Heart right ventricle (tissue), 16 donors: Measurements from ENCODE around the gene PLXDC2. TPM values are rescaled to one million over a fixed set of nuclear protein-coding genes. Genes with fewer than 3 reads are reported as not detected.
A peak's percentile ranks its signal among the peaks of the same experiment; 100 is the strongest.

Experiments
- ATAC-seq, 8 donors: fragments of 200-7000 bp; cut with Tn5 transposase; one replicate each; pipeline ENCODE4 v1.9.1; 2020; ENCODE audit warnings: mild to moderate bottlenecking in 8 of 8, moderate library complexity in 8 of 8, moderate number of reproducible peaks in 1 of 8
- DNase-seq, 2 donors: peaks; one replicate each; pipeline ENCODE4 v3.0.0-alpha.2; 2020
- H3K27ac ChIP-seq, 10 donors: fragments of 200-600 bp; sonication (generic) in 2 of 10; one replicate each; pipeline versions ENCODE4 v1.5.0 to v1.8.0; 2020 to 2022; ENCODE audit warnings: mild to moderate bottlenecking in 3 of 10
- H3K27me3 ChIP-seq, 7 donors: fragments of 200-600 bp; one replicate each; pipeline ENCODE4 v1.8.0; 2021 to 2022; ENCODE audit warnings: mild to moderate bottlenecking in 2 of 7
- H3K36me3 ChIP-seq, 9 donors: fragments of 200-600 bp; sonication (generic) in 1 of 9; one replicate each; pipeline versions ENCODE4 v1.5.0 to v1.8.0; 2020 to 2022; ENCODE audit warnings: mild to moderate bottlenecking in 2 of 9
- H3K4me1 ChIP-seq, 9 donors: fragments of 200-600 bp; sonication (generic) in 1 of 9; one replicate each; pipeline versions ENCODE4 v1.5.0 to v1.8.0; 2020 to 2022; ENCODE audit warnings: mild to moderate bottlenecking in 4 of 9
- H3K4me3 ChIP-seq, 10 donors: fragments of 200-600 bp; sonication (generic) in 2 of 10; one replicate each; pipeline versions ENCODE4 v1.5.0 to v1.8.0; 2020 to 2022; ENCODE audit warnings: mild to moderate bottlenecking in 7 of 10, moderate library complexity in 2 of 10
- H3K9me3 ChIP-seq, 11 donors: fragments of 200-600 bp in 10 of 11; sonication (generic) in 2 of 11; one replicate each; pipeline versions ENCODE4 v1.5.0 to v1.8.0; 2013 to 2022; ENCODE audit warnings: mild to moderate bottlenecking in 2 of 11, control low read depth in 1 of 11, moderate library complexity in 1 of 11
- WGBS, 2 donors: extraction: QIAGEN DNeasy Blood & Tissue Kit; methylation state at CpG; one replicate each; pipeline ENCODE4 v1.1.7; 2013; ENCODE audit warnings: inconsistent platforms in 1 of 2; 5-methylcytosine and 5-hydroxymethylcytosine counted together
- intact Hi-C, 10 donors: fragments of 100-400 bp; cut with DNase I; formaldehyde crosslinking; loops; one replicate each; pipeline versions ENCODE4 v1.11.1 to v1.14.2; 2022
- polyA plus RNA-seq, 2 donors: library from polyadenylated mRNA; stranded (reverse); fragments of 200-250 nt; gene quantifications; one replicate each; pipeline ENCODE4 v1.2.3, GENCODE V29; 2013
- total RNA-seq, 10 donors: library from RNA; stranded (reverse); fragmentation: NEBNext Ultra II Directional in 3 of 10; extraction: Animal tissue kit (Norgen Biotek cat#: 25700) in 3 of 10; gene quantifications; one replicate each; pipeline versions ENCODE4 v1.2.1 to v1.2.4, GENCODE V29; 2021 to 2023
- TF ChIP-seq, protein P1 (sequence below), 9 donors: fragments of 200-600 bp; sonication (generic) in 2 of 9; IDR thresholded peaks; one replicate each; pipeline versions ENCODE4 v1.5.0 to v1.8.0; 2021 to 2022; ENCODE audit warnings: antibody characterized with exemption in 9 of 9, mild to moderate bottlenecking in 5 of 9, moderate library complexity in 1 of 9
- donor health status: Arrhythmogenic right ventricular cardiomyopathy.
- donor health status: ischemic (EF 13 %, LVEDD 7.1; RV severe dilation, severe dysfunction).
- donor health status: healthy with polysubstance abuse.
- donor health status: DM: no; HTN: yes; CAD: no.
- donor health status: DM: no; HTN: no; CAD: no.
- donor health status: ischemic (EF 25% LVEDD 6.9; RV normal size, moderate dysfunction).
- donor health status: ischemic (EF 25% LVEDD 5.7; RV mildly dilated, moderate dysfunction).
- donor health status: healthy.
- donor health status: DM: yes; HTN: yes; CAD: no.
- donor health status: Ischemic cardiomyopathy.
- donor health status: ischemic (EF 35%, LVEDD 5.7; RV mildly dilated, moderate dysfunction).
- donor health status: nonischemic (EF 11% LVEDD 7.7; RV severe dilation, severe dysfunction).
- donor health status: DM: yes; HTN: yes; CAD: no.
- donor health status: PGD.
- donor health status: ischemic (EF 29% LVEDD 5.4; RV normal size, mild dysfunction).
- donor health status: nonischemic (EF 23%, LVEDD 6.1; RV moderate dilation, normal function).

The PLXDC2 gene
- total and polyA plus RNA-seq, 12 donors, result 4.6 to 26.8 (median 16.9) TPM

DNA sequence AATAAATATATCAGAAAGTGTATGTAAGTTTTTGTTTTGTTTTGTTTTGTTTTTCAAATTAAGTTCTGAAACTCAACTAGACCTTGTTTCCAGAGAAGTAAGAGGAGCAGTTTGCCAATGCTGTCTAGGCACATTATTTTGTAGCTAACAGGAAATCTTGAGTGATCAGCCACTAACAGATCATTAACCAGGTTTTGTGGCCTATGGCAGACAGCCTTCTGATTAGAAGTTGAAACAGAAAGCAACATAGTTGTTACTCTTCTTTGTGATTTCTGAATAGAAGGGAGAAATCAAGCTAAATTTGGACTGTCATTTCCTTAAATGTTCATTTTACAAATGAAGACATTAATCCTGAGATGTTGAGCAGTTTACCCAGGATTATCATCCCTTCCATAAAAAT is 142.6 kb downstream of the PLXDC2 start:
- no peaks in the 10 kb centered on the region for H3K9me3 ChIP-seq
- H3K4me1 ChIP-seq, result peaks cover 0 to 37% (median 13%) of the 10 kb centered on the region in 9 donors
- H3K27ac ChIP-seq, result no peak overlapping the region
- DNase-seq (no peak), ATAC-seq (no peak)
- TF ChIP-seq, protein P1, sequence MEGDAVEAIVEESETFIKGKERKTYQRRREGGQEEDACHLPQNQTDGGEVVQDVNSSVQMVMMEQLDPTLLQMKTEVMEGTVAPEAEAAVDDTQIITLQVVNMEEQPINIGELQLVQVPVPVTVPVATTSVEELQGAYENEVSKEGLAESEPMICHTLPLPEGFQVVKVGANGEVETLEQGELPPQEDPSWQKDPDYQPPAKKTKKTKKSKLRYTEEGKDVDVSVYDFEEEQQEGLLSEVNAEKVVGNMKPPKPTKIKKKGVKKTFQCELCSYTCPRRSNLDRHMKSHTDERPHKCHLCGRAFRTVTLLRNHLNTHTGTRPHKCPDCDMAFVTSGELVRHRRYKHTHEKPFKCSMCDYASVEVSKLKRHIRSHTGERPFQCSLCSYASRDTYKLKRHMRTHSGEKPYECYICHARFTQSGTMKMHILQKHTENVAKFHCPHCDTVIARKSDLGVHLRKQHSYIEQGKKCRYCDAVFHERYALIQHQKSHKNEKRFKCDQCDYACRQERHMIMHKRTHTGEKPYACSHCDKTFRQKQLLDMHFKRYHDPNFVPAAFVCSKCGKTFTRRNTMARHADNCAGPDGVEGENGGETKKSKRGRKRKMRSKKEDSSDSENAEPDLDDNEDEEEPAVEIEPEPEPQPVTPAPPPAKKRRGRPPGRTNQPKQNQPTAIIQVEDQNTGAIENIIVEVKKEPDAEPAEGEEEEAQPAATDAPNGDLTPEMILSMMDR (IDR thresholded peaks at IDR 0.05), result no peak
- H3K4me3 ChIP-seq, result no peak overlapping the region
- no peaks in the 10 kb centered on the region for H3K27me3 ChIP-seq
- intact Hi-C loops, result no loop called here
- H3K36me3 ChIP-seq, result no peaks in the 10 kb centered on the region

DNA sequence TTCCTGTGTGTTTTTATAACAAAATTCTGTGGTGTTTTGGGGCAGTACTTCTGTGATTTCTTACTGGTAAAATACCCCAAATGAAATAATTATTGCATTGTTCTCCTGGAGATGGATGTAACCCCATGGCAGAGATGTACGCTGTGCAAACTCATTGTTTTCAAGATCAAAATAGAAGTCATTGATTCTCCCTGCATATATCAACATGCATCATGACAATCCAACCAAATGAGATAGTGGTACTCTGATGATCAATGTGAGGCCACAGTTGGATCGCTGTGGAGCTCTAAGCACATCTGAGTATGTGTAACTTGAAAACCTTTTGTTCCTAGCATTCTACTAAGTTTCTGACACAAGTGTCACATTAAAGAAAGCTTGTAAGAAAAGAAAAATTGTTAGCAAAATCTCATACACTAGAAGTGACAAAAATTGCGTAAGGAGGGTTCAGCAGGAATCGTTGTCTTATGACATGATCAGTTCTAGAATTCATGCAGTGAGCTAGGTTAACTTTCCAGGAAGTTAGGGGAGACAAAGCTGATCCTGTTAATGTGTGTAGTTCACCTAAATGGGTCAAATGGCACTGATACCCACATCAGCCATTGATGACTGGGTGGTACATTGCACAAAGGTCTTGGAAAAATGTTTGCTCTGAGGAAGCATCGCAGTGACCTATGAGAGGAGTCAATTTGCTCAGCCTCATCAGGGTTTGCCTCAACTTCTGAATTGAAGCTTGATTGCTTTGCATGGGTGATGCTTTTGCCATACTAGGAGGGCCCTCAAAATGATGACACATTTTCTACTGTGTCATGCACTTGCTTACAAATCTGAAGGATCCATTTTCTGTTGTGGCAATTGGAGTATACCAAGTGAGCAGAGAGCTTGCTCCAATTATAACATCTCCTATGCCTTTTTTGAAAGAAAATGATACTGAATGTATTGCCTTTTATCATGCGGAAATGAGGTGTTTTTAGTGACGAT is 145.1 kb downstream of the PLXDC2 start:
- Histone ChIP-seq H3K4me3 (no peak overlapping the region), H3K36me3 (no peaks in the 10 kb centered on the region), H3K27me3 (no peaks in the 10 kb centered on the region), H3K27ac (no peak overlapping the region), H3K4me1 (peaks cover 0 to 46% (median 15%) of the 10 kb centered on the region in 9 donors), H3K9me3 (no peaks in the 10 kb centered on the region)
- intact Hi-C loops, result no loop called here
- WGBS, 2 donors, result 94% methylated on average over 7 of the region's 7 CpGs
- TF ChIP-seq, protein P1 (IDR thresholded peaks at IDR 0.05), result no peak
- DNase-seq (no peak), ATAC-seq (no peak)

DNA sequence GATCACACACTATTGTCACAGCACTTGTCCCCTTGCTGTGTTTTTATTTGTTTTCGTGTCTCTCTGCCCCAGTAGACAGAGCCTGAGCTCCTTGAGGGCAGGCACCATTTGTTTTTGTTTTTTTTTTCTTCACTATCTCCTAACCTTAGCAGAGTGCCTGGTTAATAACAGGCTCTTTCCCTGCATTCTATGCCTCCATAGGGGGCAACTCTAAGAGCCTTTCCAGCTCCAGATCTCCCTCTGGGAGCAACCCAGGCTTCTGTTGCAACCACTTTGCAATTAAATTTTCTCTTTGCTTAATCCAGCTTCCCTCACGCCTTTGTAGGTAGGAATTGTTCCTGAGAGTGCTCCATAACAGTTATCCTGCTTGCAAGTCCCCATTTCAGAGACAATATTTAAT is 148.4 kb downstream of the PLXDC2 start:
- ATAC-seq, result no peak
- Histone ChIP-seq H3K9me3 (no peaks in the 10 kb centered on the region), H3K4me1 (peaks cover 0 to 49% (median 11%) of the 10 kb centered on the region in 9 donors), H3K27me3 (no peaks in the 10 kb centered on the region), H3K27ac (peak overlapping the region in 1 of 10 donors; percentile 1), H3K4me3 (no peak overlapping the region), H3K36me3 (no peaks in the 10 kb centered on the region)
- no peak for DNase-seq
- 84 to 85% methylated on average over 2 of the region's 2 CpGs for WGBS, 2 donors
- intact Hi-C loops, result loop anchor here in 1 of 10 donors (5.0 kb wide), 1 partner anchor 37 kb away; no protein-coding TSS in a partner anchor
- TF ChIP-seq, protein P1 (IDR thresholded peaks at IDR 0.05), result no peak

DNA sequence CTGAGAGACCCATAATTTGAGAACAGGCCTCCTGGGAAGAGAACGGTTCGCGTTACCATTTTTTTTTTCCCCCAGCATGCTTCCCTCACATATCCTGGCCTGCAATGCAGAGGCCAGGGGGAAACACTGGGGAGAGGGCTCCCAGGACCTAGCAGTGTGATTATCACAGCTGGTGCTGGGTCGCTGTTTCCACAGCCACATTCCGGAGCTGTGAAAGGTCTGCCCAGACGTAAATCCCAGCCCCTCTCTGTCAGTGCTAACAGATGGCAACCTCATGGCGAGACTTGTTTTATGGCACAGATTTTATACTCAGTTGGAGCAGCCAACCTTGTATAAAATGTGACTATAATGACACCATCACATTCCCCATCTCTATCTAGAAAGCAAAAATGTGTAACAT is 150.5 kb downstream of the PLXDC2 start:
- Histone ChIP-seq H3K4me1 (peaks cover 2 to 60% (median 22%) of the 10 kb centered on the region in 9 donors), H3K27me3 (no peaks in the 10 kb centered on the region), H3K4me3 (no peak overlapping the region), H3K9me3 (no peaks in the 10 kb centered on the region), H3K27ac (no peak overlapping the region), H3K36me3 (no peaks in the 10 kb centered on the region)
- intact Hi-C loops, result loop anchor here in 1 of 10 donors (5.0 kb wide), 1 partner anchor 39 kb away; no protein-coding TSS in a partner anchor
- DNase-seq (no peak), ATAC-seq (no peak)
- WGBS, 2 donors, result 67% methylated on average over 7 of the region's 7 CpGs
- TF ChIP-seq, protein P1 (IDR thresholded peaks at IDR 0.05), result no peak
